CD4-positive, alpha-beta T cell treated with Interleukin-10 for 1 hour (primary cell): Measurements from ENCODE around the gene SNTG2.
A peak's percentile ranks its signal among the peaks of the same experiment; 100 is the strongest.
"Not testable (repeated sequence)": the region's sequence is repeated elsewhere in the genome, so short reads cannot be mapped to it uniquely, and the experiment has no call there.

Experiments
- DNase-seq: peaks from one replicate; pipeline ENCODE4 v3.0.0-alpha.2; 2020

SNTG2 gene

GRCh38 chr2:1104364-1104763, 153.7 kb downstream of the SNTG2 start:
- DNase-seq, result no peak

DNA sequence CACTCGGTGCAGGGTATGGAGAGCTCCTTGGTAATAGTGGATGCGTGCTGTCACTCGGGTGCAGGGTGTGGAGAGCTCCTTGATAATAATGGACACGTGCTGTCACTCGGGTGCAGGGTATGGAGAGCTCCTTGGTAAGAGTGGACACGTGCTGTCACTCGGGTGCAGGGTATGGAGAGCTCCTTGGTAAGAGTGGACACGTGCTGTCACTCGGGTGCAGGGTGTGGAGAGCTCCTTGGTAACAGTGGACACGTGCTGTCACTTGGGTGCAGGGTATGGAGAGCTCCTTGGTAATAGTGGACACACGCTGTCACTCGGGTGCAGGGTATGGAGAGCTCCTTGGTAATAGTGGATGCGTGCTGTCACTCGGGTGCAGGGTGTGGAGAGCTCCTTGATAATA, 155.7 kb downstream of the SNTG2 start:
- not testable (repeated sequence) for DNase-seq

DNA sequence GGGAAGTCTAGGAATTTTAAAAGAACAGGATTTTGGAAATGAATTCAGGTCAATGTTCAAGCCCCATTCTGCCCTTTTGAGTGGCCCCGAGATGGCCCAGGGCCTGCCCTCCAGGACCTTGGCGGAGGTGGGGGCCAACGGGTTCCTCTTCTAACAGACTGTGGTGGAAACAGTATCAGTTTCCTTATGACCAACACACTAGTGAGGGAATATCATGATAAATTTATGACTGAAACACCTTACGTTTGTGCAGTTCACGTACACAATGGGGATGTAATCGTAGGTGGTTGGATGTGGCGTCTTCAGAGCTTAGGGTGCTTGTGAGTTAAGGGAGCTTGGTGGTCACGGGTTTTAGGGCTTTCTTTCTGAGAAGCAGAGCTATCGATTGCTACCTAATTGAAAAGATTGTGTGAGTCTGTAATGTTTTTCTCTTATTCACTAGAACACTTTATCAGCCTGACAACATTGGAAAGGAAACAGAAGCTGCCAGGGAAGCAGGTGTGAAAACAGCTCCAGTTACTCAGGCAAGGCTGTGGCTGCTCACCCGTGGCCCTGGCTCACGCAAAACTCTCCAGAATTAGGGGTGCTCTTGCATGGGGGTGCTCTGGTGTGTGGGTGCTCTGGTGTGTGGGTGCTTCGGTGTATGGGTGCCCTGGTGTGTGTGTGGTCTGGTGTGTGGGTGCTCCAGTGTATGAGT, 165.3 kb downstream of the SNTG2 start:
- DNase-seq, result no peak

DNA sequence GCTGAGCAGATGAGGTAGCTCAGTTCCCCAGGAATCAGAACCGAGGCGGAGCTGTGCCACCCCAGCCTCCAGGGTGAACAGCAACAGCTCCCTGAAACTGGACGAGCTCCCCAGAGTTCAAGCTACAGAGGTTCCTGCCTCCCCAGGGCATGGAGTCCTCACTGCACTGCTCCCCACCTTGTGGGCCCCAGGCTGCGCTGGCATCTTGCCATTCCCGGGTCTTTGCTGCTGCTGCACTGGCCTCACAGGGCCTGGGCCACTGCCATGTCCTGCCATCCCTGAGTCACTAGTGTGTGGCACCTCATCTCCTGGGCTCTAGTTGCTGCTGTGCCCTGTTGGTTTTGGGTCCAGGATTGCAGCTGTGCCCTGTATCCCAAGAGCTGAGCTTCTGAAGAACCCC, 166.9 kb downstream of the SNTG2 start:
- DNase-seq, result no peak

DNA sequence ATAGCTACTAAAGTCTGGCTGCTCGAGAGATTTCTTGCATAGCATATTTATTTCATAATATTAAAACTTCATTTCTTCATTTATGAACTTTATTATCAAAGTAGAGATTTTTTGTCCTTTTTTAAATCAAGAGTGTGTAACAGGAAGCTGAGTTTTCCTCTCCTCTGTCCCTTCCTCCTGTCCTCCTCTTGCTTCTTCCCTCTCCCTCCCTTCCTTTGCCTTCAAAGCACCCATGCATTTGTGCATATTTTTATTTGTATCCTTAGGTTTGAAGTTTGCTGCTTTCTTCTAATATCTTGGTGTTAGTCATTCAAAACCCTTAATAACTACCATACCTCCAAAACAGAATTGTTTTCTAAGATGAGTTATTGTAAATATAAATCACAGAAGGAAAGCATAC, 174.6 kb downstream of the SNTG2 start:
- DNase-seq, result no peak

DNA sequence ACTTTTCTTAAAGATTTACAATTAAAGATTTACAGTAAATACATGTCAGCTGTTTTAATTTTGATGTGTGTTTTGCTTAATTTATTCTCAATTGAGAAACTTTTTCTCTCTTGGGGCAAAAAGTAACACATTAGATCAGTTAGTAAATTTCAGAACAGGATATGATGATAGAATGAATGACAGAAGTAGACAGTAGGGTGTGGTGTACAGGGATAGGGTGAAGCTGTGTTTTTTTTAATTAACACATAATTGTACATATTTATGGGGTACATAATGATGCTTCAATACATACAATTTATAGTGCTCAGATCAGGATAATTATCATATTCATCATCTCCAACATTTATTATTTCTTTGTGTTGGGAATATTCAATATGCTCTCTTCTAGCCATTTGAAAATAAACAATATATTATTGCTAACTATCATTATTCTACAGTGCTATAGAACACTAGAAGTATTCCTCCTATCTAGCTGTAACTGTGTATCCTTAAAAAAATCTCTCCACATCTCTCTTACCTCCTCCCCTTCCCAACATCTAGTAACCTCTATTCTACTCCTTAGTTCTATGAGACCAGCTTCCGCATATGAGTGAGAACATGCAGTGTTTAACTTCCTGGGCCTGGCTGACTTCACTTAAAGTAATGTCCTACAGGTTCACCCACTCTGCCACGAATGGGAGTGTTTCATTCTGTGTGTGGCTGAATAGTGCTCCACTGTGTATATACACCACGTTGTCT, 175.2 kb downstream of the SNTG2 start:
- no peak for DNase-seq

DNA sequence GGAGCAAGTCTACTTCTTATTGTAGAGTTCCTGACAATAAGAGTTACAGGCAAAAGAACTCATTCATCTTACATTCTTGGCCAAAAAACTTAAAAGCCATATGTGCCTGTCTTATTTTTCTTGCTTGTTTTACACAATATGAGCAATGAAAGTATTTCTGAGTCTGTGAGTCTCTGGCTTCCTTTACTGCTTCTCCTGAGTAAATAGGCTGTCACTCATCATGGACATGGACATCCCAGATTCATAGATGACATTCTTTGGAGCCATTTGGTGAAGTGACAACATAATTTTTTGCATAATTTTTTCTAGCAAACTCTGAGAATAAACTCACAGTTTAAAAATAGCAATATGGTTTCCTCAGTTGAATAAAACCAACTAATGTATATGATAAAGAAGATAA, 179.3 kb downstream of the SNTG2 start:
- DNase-seq, result no peak

DNA sequence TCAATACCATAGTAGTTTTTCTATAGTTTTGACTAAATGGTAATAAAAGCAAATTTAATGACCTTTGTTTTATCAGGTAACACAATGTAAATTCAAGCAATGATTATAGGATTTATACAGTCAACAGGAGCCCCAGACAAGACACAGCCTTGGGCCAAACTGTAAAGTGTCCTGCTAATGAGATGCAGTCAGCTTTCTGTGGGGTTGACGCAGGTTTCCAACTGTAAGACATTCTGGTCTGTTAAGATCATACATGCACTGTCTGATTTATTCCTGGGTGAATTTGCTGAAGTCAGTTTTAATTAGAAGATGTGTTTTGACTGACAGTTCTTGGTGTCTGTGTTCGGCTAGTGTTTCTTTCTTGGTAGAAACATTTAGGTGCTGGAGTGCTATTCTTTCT, 180.3 kb downstream of the SNTG2 start:
- DNase-seq, result no peak

DNA sequence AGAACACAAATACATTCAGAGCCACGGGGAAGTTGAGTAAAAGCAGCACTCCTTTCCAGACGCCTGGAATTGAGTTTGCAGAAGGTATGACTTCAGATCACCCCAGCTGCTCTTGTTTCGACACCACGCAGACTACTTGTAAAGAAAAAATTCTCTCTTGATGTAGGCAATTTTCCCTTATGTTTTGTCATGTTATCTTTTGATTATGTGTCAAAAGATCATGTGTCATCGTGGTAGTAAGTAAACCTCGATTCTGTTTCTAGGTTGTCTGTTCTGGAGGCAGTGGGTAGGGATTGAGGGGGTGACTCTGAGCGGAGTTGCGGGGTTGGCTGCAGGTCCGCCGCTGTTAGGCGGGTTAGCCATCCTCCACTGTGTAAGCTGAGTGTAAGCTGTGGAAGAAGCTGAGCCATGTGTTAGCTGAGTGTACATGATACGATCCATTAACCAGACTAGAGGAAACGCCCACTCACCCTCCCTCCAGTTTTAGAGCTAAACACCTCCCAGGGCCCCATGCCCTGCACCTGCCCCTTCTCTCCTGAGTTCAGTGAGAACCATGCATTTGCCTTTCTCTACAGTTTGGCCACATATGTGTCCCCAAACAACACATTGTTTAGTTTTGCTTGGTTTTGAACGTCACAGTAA, 181.8 kb downstream of the SNTG2 start:
- no peak for DNase-seq

GRCh38 chr2:1133896-1134295, 183.2 kb downstream of the SNTG2 start:
- not testable (repeated sequence) for DNase-seq

DNA sequence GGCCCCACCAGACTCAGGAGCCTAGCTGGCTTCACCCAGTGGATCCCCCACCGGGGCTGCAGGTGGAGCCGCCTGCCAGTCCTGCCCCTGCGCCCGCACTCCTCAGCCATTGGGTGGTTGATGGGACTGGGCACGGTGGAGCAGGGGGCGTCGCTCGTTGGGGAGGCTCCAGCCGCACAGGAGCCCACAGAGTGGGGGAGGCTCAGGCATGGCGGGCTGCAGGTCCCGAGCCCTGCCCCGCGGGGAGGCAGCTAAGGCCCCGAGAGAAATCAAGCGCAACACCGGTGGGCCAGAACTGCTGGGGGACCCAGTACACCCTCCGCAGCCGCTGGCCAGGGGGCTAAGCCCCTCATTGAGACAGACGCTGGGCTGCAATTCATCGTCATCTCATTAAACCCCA, 184.0 kb downstream of the SNTG2 start:
- DNase-seq, result no peak

GRCh38 chr2:1136067-1136466, 185.4 kb downstream of the SNTG2 start:
- DNase-seq, result no peak

- DNase-seq, result no peak
Measured at GRCh38 chr2:1136846-1137245, 186.2 kb downstream of the SNTG2 start.

DNA sequence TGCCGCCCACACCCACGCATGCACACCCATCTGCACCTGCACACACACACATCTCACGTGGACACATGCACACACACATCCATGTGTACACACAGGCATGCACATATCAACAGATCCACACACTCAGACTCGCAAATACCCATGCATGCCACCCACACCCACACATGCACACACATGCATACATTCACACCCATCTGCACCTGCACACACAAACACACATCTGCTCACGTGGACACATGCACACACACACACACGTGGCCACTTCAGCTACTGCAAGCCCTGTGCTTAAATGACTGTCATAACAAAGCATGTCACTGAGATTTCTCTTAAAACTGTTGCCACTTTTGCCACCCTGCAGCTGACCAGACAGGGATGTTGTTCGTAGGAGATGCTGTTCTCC, 186.6 kb downstream of the SNTG2 start:
- no peak for DNase-seq

- DNase-seq, result no peak
Measured at GRCh38 chr2:1137913-1138391, 187.3 kb downstream of the SNTG2 start.

- peak; percentile 45 for DNase-seq
Measured at GRCh38 chr2:1140389-1141003, 189.8 kb downstream of the SNTG2 start.

GRCh38 chr2:1141079-1141478, 190.4 kb downstream of the SNTG2 start:
- DNase-seq, result no peak

- DNase-seq, result no peak
Measured at GRCh38 chr2:1143129-1143528, 192.5 kb downstream of the SNTG2 start.

GRCh38 chr2:1147873-1148612, 197.4 kb downstream of the SNTG2 start:
- DNase-seq, result no peak

- no peak for DNase-seq
Measured at GRCh38 chr2:1150724-1151511, 200.3 kb downstream of the SNTG2 start.

DNA sequence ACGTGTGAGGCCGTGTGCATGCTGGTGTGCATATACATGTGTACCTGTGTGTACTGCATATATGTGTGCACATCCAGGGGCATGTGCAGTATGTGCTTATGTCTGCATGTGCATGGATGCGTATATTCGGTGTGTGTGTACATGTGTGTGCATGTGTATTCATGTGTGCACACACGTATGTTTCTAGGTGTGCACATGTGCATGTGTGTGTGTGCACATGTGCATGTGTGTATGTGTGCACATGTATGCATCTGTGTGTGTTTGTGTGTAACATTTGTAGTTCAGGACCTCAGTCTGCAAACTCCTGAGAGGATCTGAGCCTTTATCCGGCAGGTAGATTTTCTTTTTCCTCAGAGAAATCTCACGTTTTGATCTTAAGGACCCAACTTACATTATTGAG, 201.7 kb downstream of the SNTG2 start:
- no peak for DNase-seq

DNA sequence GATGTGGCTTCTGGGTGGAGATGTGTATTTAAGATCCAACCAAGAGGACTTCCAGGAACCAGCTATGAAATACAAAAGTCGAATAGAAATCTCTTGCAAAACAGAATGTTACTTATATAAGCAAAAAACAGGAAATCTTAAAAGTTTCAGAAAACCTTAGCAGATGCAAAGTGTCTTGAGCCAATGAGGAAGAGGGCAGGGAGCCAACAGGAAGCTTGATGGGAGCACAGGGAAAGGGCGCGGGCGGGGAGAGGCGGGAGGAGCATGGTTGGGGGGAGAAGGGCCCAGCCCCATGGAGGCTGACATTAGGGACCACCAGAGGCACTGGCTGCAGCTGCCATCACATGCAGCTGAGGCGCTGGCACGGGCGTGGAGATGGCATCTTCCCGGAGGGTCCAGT, 203.3 kb downstream of the SNTG2 start:
- DNase-seq, result no peak
